IMR-90 (cell line): ENCODE measurements around the gene MGME1. TPM values are rescaled to one million over a fixed set of nuclear protein-coding genes. Genes with fewer than 3 reads are reported as not detected.

ENCODE experiments used
- ATAC-seq: fragments of 200-7000 bp; cut with Tn5 transposase; 2 replicates; pipeline ENCODE4 v1.9.1; 2020; ENCODE audit warnings: low read depth, mild to moderate bottlenecking, moderate library complexity
- BruUV-seq: library from RNA; stranded (reverse); fragments of 400-500 nt; replicated peaks from 2 replicates; lab custom pipeline; 2021; lab: Mats Ljungman, UMichigan
- CTCF ChIA-PET: fragments of 300-600 bp; formaldehyde crosslinking; extraction: SDS; loops from one replicate; lab custom pipeline; 2021; ENCODE audit warnings: antibody characterized with exemption; lab: Yijun Ruan, JAX
- POLR2A ChIA-PET: fragments of 300-600 bp; sonication (Branson Sonifier 250); formaldehyde crosslinking; loops from one replicate; lab custom pipeline; 2022; ENCODE audit warnings: antibody characterized with exemption; ENCODE audit not compliant: unreplicated experiment; lab: Charles Lee
- DNase-seq: peaks from one replicate; pipeline ENCODE4 v3.0.0; 2013
- H2AFZ ChIP-seq: replicated peaks from 2 replicates; pipeline ENCODE3; 2013; ENCODE audit warnings: low read length, mild to moderate bottlenecking; ENCODE audit not compliant: poor library complexity
- H2AK5ac ChIP-seq: 2 replicates; pipeline ENCODE4 v1.6.1; 2013; ENCODE audit warnings: low read depth, low read length, inconsistent platforms
- H2AK9ac ChIP-seq: replicated peaks from 2 replicates; pipeline ENCODE3; 2013; ENCODE audit warnings: mild to moderate bottlenecking, low read depth, low read length, moderate library complexity; ENCODE audit not compliant: poor library complexity
- H2BK120ac ChIP-seq: 2 replicates; pipeline ENCODE4 v1.6.1; 2013; ENCODE audit warnings: low read depth, low read length, inconsistent platforms
- H2BK15ac ChIP-seq: 3 replicates; pipeline ENCODE4 v1.6.1; 2013; ENCODE audit warnings: low read depth, low read length, inconsistent platforms
- H2BK20ac ChIP-seq: 2 replicates; pipeline ENCODE4 v1.6.1; 2013; ENCODE audit warnings: low read depth, mild to moderate bottlenecking, inconsistent platforms, low read length, moderate library complexity
- H2BK5ac ChIP-seq: 2 replicates; pipeline ENCODE4 v1.6.1; 2013; ENCODE audit warnings: mild to moderate bottlenecking, low read depth, low read length, inconsistent platforms; ENCODE audit not compliant: poor library complexity, severe bottlenecking
- H3K14ac ChIP-seq: replicated peaks from 2 replicates; pipeline ENCODE4 v1.6.1; 2013; ENCODE audit warnings: low read depth, low read length, inconsistent platforms
- H3K18ac ChIP-seq: 2 replicates; pipeline ENCODE4 v1.6.1; 2013; ENCODE audit warnings: low read depth, low read length, control low read depth
- H3K23ac ChIP-seq: 2 replicates; pipeline ENCODE4 v1.6.1; 2013; ENCODE audit warnings: low read depth, low read length, inconsistent platforms
- H3K27ac ChIP-seq: 2 replicates; pipeline ENCODE4 v1.5.1; 2013; ENCODE audit warnings: mild to moderate bottlenecking, control low read depth, low read length; ENCODE audit not compliant: insufficient read depth
- H3K27me3 ChIP-seq: 2 replicates; pipeline ENCODE4 v1.6.1; 2013; ENCODE audit warnings: low read length; ENCODE audit not compliant: control insufficient read depth, insufficient read depth
- H3K36me3 ChIP-seq: 2 replicates; pipeline ENCODE4 v1.6.1; 2013; ENCODE audit warnings: low read length, mixed read lengths; ENCODE audit not compliant: control insufficient read depth, insufficient read depth
- H3K4ac ChIP-seq: 2 replicates; pipeline ENCODE4 v1.6.1; 2013; ENCODE audit warnings: low read depth, low read length, inconsistent platforms
- H3K4me1 ChIP-seq: 2 replicates; pipeline ENCODE4 v1.6.1; 2013; ENCODE audit warnings: low read length, mixed read lengths; ENCODE audit not compliant: control insufficient read depth, insufficient read depth
- H3K4me2 ChIP-seq: 2 replicates; pipeline ENCODE4 v1.6.1; 2013; ENCODE audit warnings: low read depth, mild to moderate bottlenecking, control low read depth, low read length, moderate library complexity
- H3K4me3 ChIP-seq: 2 replicates; pipeline ENCODE4 v1.5.1; 2013; ENCODE audit warnings: low read depth, mild to moderate bottlenecking, control low read depth, low read length, moderate library complexity; ENCODE audit not compliant: insufficient read depth
- H3K56ac ChIP-seq: 2 replicates; pipeline ENCODE4 v1.6.1; 2013; ENCODE audit warnings: low read length, inconsistent platforms; ENCODE audit not compliant: insufficient read depth; ENCODE audit errors: extremely low read depth
- H3K79me1 ChIP-seq, 2 experiments: 2 replicates each; pipeline ENCODE4 v1.6.1; 2013; ENCODE audit warnings: low read length in 2 of 2, inconsistent platforms in 1 of 2, low read depth in 1 of 2
- H3K9ac ChIP-seq: 2 replicates; pipeline ENCODE4 v1.6.1; 2013; ENCODE audit warnings: low read depth, low read length, control low read depth
- H3K9me1 ChIP-seq: 2 replicates; pipeline ENCODE4 v1.6.1; 2013; ENCODE audit warnings: low read length, inconsistent platforms; ENCODE audit not compliant: insufficient read depth
- H3K9me3 ChIP-seq: 2 replicates; pipeline ENCODE4 v1.6.1; 2013; ENCODE audit warnings: low read length; ENCODE audit not compliant: control insufficient read depth, insufficient read depth
- H4K20me1 ChIP-seq: 2 replicates; pipeline ENCODE4 v1.6.1; 2013; ENCODE audit warnings: low read length, inconsistent platforms; ENCODE audit not compliant: insufficient read depth
- H4K5ac ChIP-seq: 2 replicates; pipeline ENCODE4 v1.6.1; 2013; ENCODE audit warnings: mild to moderate bottlenecking, low read depth, low read length, control low read depth
- H4K8ac ChIP-seq, 2 experiments: 2 replicates each; pipeline ENCODE4 v1.6.1; 2013; ENCODE audit warnings: low read depth in 2 of 2, low read length in 2 of 2, control low read depth in 1 of 2, inconsistent platforms in 1 of 2
- H4K91ac ChIP-seq: 2 replicates; pipeline ENCODE4 v1.6.1; 2013; ENCODE audit warnings: low read depth, low read length, inconsistent platforms; ENCODE audit not compliant: insufficient read depth
- BHLHE40 ChIP-seq: fragments of 150-350 bp; IDR thresholded peaks from 2 replicates; pipeline ENCODE4 v1.6.1; 2016; ENCODE audit warnings: mild to moderate bottlenecking, low read depth, low read length
- FOS ChIP-seq: fragments of 150-350 bp; IDR thresholded peaks from 2 replicates; pipeline ENCODE4 v1.6.1; 2016; ENCODE audit warnings: low read depth, low read length
- MAZ ChIP-seq: IDR thresholded peaks from 2 replicates; pipeline ENCODE4 v1.6.1; 2012; ENCODE audit warnings: low read depth, mild to moderate bottlenecking, low read length, improper control_type of control experiment, moderate library complexity, borderline replicate concordance
- RFX5 ChIP-seq: IDR thresholded peaks from 2 replicates; pipeline ENCODE4 v1.8.0; 2012; ENCODE audit warnings: low read depth, mild to moderate bottlenecking, low read length, moderate library complexity
- WGBS, 2 experiments: methylation state at CpG; one replicate each; pipeline versions ENCODE4 v1.1.5 to v1.1.7; 2013; ENCODE audit warnings: missing lambda C conversion rate in 2 of 2; ENCODE audit not compliant: insufficient read length in 1 of 2; ENCODE audit errors: extremely low coverage in 2 of 2; 5-methylcytosine and 5-hydroxymethylcytosine counted together
- dilution Hi-C: fragments of 300-500 bp; cut with HindIII; formaldehyde crosslinking; loops from one replicate; pipeline ENCODE4 v1.14.3; 2018; ENCODE audit warnings: low sequenced_read_pairs; ENCODE audit not compliant: unreplicated experiment
- in situ Hi-C: fragments of 300-500 bp; cut with MboI; formaldehyde crosslinking; loops from 3 replicates; pipeline ENCODE4 v1.14.3; 2019; ENCODE audit warnings: low sequenced_read_pairs, inconsistent platforms, mixed read lengths
- intact Hi-C: fragments of 100-400 bp; cut with micrococcal nuclease; formaldehyde crosslinking; loops from 2 replicates; pipeline ENCODE4 v1.10.0; 2022
- polyA plus RNA-seq, 3 experiments: library from polyadenylated mRNA; depleted of rRNA; stranded (reverse); fragments of >200 nt; gene quantifications; 2 replicates each; pipeline ENCODE4 v1.2.3, GENCODE V29; 2012; ENCODE audit warnings: low replicate concordance in 1 of 3
- total RNA-seq: library from RNA; depleted of rRNA; stranded (reverse); fragments of >200 nt; gene quantifications from 2 replicates; pipeline ENCODE4 v1.2.3, GENCODE V29; 2012

MGME1 gene
- total and polyA plus RNA-seq, 2 of the 4 experiments (the other 2 are of a cell fraction) = 7.2 to 9.3 TPM

- H3K79me1 ChIP-seq = peaks cover 25 to 45% of the 10 kb centered on the region in 2 experiments
- no peak overlapping the region for H3K14ac ChIP-seq
- H3K9ac ChIP-seq = no peak overlapping the region
- TF ChIP-seq RFX5 = no peak
- TF ChIP-seq MAZ = no peak
- TF ChIP-seq FOS = no peak
- TF ChIP-seq BHLHE40 = no peak
- no peak overlapping the region for H3K27ac ChIP-seq
- H4K5ac ChIP-seq = no peak overlapping the region
- DNase-seq (no peak), ATAC-seq (no peak)
- no peak overlapping the region for H3K4me3 ChIP-seq
- no peak overlapping the region for H4K91ac ChIP-seq
- no peak overlapping the region for H2AK9ac ChIP-seq
- H3K18ac ChIP-seq = no peak overlapping the region
- no peak overlapping the region for H3K23ac ChIP-seq
- H3K4me2 ChIP-seq = no peak overlapping the region
- BruUV-seq = no TSS peak
- H3K27me3 ChIP-seq = no peaks in the 10 kb centered on the region
- no peak overlapping the region for H2BK20ac ChIP-seq
- H2BK15ac ChIP-seq = no peak overlapping the region
- H3K56ac ChIP-seq = no peak overlapping the region
- dilution Hi-C loops (no loop called here), in situ Hi-C loops (no loop called here), intact Hi-C loops (no loop called here)
- H2AK5ac ChIP-seq = no peak overlapping the region
- no CpG with 5 or more reads among the region's 3 CpGs for WGBS, 2 experiments
- H3K36me3 ChIP-seq = peaks cover 38% of the 10 kb centered on the region
- no peaks in the 10 kb centered on the region for H3K9me3 ChIP-seq
- H4K20me1 ChIP-seq = peaks cover 30% of the 10 kb centered on the region
- CTCF ChIA-PET = no interaction called here
- H2AFZ ChIP-seq = no peak overlapping the region
- no peak overlapping the region for H4K8ac ChIP-seq
- H2BK120ac ChIP-seq = no peak overlapping the region
- POLR2A ChIA-PET = no interaction called here
- H2BK5ac ChIP-seq = no peak overlapping the region
- H3K9me1 ChIP-seq = peaks cover 13% of the 10 kb centered on the region
- H3K4me1 ChIP-seq = peaks cover 14% of the 10 kb centered on the region
- H3K4ac ChIP-seq = no peak overlapping the region
These were observed 27.0 kb upstream of the MGME1 start for GRCh38 chr20:17941826-17942196.
